Right lobe of liver (tissue), 6 donors: ENCODE measurements around the gene ZNF609. TPM values are rescaled to one million over a fixed set of nuclear protein-coding genes. Genes with fewer than 3 reads are reported as not detected.
"Not testable (repeated sequence)": the region's sequence is repeated elsewhere in the genome, so short reads cannot be mapped to it uniquely, and the experiment has no call there.

Experiments used
- ATAC-seq, 4 donors: fragments of 200-7000 bp; cut with Tn5 transposase; one replicate each; pipeline ENCODE4 v1.9.1; 2020; ENCODE audit warnings: mild to moderate bottlenecking in 4 of 4, moderate library complexity in 4 of 4
- DNase-seq, 3 donors: peaks; one replicate each; pipeline ENCODE4 v3.0.0-alpha.2; 2020
- H3K27ac ChIP-seq, 3 donors: fragments of 200-600 bp; one replicate each; pipeline ENCODE4 v1.8.0; 2022
- H3K27me3 ChIP-seq, 2 donors: fragments of 200-600 bp; one replicate each; pipeline ENCODE4 v1.8.0; 2022
- H3K36me3 ChIP-seq, 4 donors: fragments of 200-600 bp; sonication (generic) in 1 of 4; one replicate each; pipeline versions ENCODE4 v1.5.1 to v1.8.0; 2017 to 2022; ENCODE audit warnings: control low read depth in 1 of 4
- H3K4me1 ChIP-seq, 4 donors: fragments of 200-600 bp; sonication (generic) in 1 of 4; one replicate each; pipeline versions ENCODE4 v1.5.1 to v1.8.0; 2017 to 2022; ENCODE audit warnings: control low read depth in 1 of 4
- H3K4me3 ChIP-seq, 3 donors: fragments of 200-600 bp; one replicate each; pipeline ENCODE4 v1.8.0; 2022
- H3K9me3 ChIP-seq, 4 donors: fragments of 200-600 bp; sonication (generic) in 1 of 4; one replicate each; pipeline versions ENCODE4 v1.5.1 to v1.8.0; 2017 to 2022; ENCODE audit warnings: control low read depth in 1 of 4
- POLR2A ChIP-seq: fragments of 450-650 bp; IDR thresholded peaks from one replicate; pipeline ENCODE4 v1.6.1; 2017; ENCODE audit warnings: antibody characterized with exemption, mild to moderate bottlenecking
- WGBS: methylation state at CpG from one replicate; pipeline ENCODE4 v1.1.6; 2018; ENCODE audit warnings: low coverage, low lambda C conversion rate; ENCODE audit not compliant: insufficient coverage; ENCODE audit errors: missing lambda C conversion rate; 5-methylcytosine and 5-hydroxymethylcytosine counted together
- intact Hi-C, 2 donors: fragments of 100-400 bp; cut with DNase I; formaldehyde crosslinking; loops; one replicate each; pipeline versions ENCODE4 v1.11.2 to v1.14.1; 2022
- total RNA-seq, 6 experiments: library from RNA; depleted of rRNA in 2 of 6; stranded (reverse); fragments of >200 nt in 2 of 6; fragmentation: NEBNext Ultra II Directional in 3 of 6; extraction: Animal tissue kit (Norgen Biotek cat#: 25700) in 3 of 6; gene quantifications; one replicate each; pipeline versions ENCODE4 v1.1.0 to v1.2.4, GENCODE V29; 2016 to 2023
- TF ChIP-seq, protein P1 (sequence below), 4 donors: fragments of 200-600 bp in 3 of 4; fragments of 450-650 bp in 1 of 4; IDR thresholded peaks; one replicate each; pipeline versions ENCODE4 v1.5.1 to v1.8.0; 2016 to 2022; ENCODE audit warnings: antibody characterized with exemption in 4 of 4, mild to moderate bottlenecking in 2 of 4
- donor health status: DM: no; HTN: yes; CAD: no.
- donor health status: DM: no; HTN: no; CAD: no.
- donor health status: DM: no; HTN: no; CAD: no.
- donor health status: DM: no; HTN: yes; CAD: no.
- donor health status: DM: no; HTN: yes; CAD: no.

ZNF609 gene
- total RNA-seq, 6 experiments from 2014 or later: 10.7 to 16.1 (median 13.5) TPM

DNA sequence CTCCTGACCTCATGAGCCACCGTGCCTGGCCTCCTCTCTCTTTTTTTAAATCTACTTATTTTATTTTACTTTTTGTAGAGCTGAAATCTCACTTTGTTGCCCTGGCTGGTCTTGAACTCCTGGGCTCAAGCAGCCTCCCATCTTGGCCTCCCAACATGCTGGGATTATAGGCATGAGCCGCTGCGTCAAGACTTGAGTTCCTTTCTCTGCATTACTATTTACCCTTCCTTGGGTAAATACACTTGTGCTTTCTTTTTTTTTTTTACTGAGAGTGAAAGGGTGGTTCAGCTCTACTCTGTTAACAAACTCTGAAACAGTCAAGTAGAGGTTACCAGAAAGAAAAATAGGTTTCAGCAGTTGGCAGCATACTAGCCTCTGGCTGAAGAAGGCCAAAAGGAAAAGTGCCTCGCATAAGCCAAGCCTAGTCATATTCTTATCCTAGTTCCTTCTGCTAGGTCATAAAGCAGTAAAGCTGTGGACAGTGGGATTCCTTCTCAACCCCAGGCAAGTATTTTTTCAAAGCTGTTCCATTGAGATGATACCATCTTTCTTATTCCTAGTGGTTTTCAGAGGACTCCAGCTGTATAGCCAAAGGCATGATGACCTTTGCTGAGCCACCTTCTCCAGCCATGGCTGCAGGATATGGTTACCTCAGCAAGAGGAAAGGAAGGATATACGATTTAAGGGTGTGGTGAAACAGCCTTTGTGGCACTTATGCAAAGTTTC lies 179.9 kb downstream of the ZNF609 start:
- H3K36me3 ChIP-seq: no peaks in the 10 kb centered on the region
- peak overlapping the region in 1 of 3 donors; percentile 50 for H3K27ac ChIP-seq
- no peaks in the 10 kb centered on the region for H3K27me3 ChIP-seq
- ATAC-seq (peak; percentile 11 to 44 (median 30)), DNase-seq (no peak)
- H3K4me1 ChIP-seq: peaks cover 0 to 45% (median 15%) of the 10 kb centered on the region in 4 donors
- H3K9me3 ChIP-seq: no peaks in the 10 kb centered on the region
- 41% methylated on average over 5 of the region's 5 CpGs for WGBS
- TF ChIP-seq, protein P1, sequence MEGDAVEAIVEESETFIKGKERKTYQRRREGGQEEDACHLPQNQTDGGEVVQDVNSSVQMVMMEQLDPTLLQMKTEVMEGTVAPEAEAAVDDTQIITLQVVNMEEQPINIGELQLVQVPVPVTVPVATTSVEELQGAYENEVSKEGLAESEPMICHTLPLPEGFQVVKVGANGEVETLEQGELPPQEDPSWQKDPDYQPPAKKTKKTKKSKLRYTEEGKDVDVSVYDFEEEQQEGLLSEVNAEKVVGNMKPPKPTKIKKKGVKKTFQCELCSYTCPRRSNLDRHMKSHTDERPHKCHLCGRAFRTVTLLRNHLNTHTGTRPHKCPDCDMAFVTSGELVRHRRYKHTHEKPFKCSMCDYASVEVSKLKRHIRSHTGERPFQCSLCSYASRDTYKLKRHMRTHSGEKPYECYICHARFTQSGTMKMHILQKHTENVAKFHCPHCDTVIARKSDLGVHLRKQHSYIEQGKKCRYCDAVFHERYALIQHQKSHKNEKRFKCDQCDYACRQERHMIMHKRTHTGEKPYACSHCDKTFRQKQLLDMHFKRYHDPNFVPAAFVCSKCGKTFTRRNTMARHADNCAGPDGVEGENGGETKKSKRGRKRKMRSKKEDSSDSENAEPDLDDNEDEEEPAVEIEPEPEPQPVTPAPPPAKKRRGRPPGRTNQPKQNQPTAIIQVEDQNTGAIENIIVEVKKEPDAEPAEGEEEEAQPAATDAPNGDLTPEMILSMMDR (IDR thresholded peaks at IDR 0.05): no peak
- TF ChIP-seq POLR2A: no peak
- intact Hi-C loops: no loop called here
- H3K4me3 ChIP-seq: no peak overlapping the region

DNA sequence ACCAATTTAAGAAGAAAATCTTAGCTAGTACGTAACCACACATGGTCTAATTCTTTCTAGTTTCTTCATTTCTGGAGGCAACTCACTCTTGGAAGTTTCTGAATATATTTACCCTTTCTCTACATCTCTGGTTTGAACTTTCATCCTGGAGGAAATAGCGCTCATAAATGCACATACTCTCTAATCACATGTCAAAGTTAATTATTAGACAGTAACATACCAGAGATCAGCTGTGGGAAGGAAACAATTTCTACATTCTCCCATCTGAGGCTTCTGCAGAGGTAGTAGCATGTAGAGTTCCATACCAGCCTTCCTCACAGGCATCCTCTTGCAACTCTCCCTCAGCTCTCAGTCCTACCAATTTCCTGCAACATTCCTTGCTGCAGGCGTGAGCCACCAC lies 182.5 kb downstream of the ZNF609 start:
- intact Hi-C loops: no loop called here
- DNase-seq (no peak), ATAC-seq (peak; percentile 87 to 92 (median 91))
- Histone ChIP-seq H3K27me3 (no peaks in the 10 kb centered on the region), H3K27ac (peak overlapping the region in 2 of 3 donors; percentile 1 to 16), H3K4me1 (peaks cover 0 to 32% (median 11%) of the 10 kb centered on the region in 4 donors), H3K9me3 (no peaks in the 10 kb centered on the region), H3K4me3 (no peak overlapping the region), H3K36me3 (no peaks in the 10 kb centered on the region)
- TF ChIP-seq POLR2A: no peak
- TF ChIP-seq, protein P1 (IDR thresholded peaks at IDR 0.05): no peak
- 31% methylated on average over 3 of the region's 3 CpGs for WGBS

DNA sequence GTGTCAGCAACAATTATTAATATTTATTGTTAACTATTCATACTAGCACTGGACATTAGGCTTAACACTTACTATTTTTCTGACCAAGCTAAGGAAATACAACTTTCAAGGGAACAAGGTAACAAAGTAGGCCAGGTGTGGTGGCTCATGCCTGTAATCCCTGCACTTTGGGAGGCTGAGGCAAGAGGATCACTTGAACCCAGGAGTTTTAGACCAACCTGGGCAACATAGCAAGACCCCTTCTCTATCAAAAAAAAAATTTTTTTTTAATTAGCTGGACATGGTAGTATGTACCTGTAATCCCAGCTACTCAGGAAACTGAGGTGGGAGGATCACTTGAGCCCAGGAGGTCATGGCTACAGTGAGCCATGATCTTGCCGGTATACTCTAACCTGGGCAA lies 183.3 kb downstream of the ZNF609 start:
- no peaks in the 10 kb centered on the region for H3K27me3 ChIP-seq
- H3K4me1 ChIP-seq: peaks cover 0 to 32% (median 11%) of the 10 kb centered on the region in 4 donors
- peak overlapping the region in 1 of 3 donors; percentile 16 for H3K27ac ChIP-seq
- no peaks in the 10 kb centered on the region for H3K36me3 ChIP-seq
- TF ChIP-seq, protein P1 (IDR thresholded peaks at IDR 0.05): no peak
- TF ChIP-seq POLR2A: no peak
- no peak overlapping the region for H3K4me3 ChIP-seq
- DNase-seq (no peak), ATAC-seq (no peak)
- intact Hi-C loops: no loop called here
- no peaks in the 10 kb centered on the region for H3K9me3 ChIP-seq
- 100% methylated on average over 1 of the region's 1 CpG for WGBS

DNA sequence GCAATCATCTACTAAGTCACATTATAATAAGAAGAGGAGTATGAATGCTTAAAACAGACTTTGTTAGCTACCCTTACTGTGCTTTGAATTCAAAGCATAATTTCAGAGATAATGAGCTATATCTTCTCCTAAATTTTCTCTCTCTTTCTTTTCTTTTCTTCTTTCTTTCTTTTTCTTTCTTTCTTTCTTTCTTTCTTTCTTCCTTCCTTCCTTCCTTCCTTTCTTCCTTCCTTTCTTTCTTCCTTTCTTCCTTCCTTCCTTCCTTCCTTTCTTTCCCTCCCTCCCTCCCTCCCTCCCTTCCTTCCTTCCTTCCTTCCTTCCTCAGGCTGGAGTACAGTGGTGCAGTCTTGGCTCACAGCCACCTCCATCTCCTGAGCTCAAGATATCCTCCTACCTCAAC lies 184.4 kb downstream of the ZNF609 start:
- H3K4me3 ChIP-seq, intact Hi-C loops, H3K9me3 ChIP-seq, H3K27me3 ChIP-seq, DNase-seq, H3K27ac ChIP-seq, H3K36me3 ChIP-seq, ATAC-seq: not testable (repeated sequence)
- H3K4me1 ChIP-seq: peaks cover 0 to 29% (median 11%) of the 10 kb centered on the region in 4 donors

DNA sequence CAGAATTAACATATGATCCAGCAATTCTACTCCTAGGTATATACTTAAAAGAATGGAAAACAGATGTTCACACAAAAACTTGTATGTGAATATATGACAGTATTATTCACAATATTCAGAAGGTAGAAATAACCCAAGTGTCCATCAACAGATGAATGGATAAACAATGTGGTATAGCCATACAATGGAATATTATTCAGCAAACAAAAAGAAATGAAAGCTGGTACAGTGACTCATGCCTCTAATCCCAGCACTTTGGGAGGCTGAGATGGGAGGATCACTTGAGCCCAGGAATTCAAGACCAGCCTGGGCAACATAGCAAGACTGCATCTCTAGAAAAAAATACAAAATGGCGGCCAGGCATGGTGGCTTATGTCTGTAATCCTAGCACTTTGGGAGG lies 185.6 kb downstream of the ZNF609 start:
- H3K9me3 ChIP-seq: no peaks in the 10 kb centered on the region
- peaks cover 0 to 27% (median 10%) of the 10 kb centered on the region in 4 donors for H3K4me1 ChIP-seq
- DNase-seq (no peak), ATAC-seq (no peak)
- H3K36me3 ChIP-seq: no peaks in the 10 kb centered on the region
- no peak overlapping the region for H3K4me3 ChIP-seq
- H3K27ac ChIP-seq: no peak overlapping the region
- intact Hi-C loops: no loop called here
- H3K27me3 ChIP-seq: no peaks in the 10 kb centered on the region
- no peak for TF ChIP-seq POLR2A
- TF ChIP-seq, protein P1 (IDR thresholded peaks at IDR 0.05): no peak
- WGBS: no CpG with 5 or more reads among the region's 1 CpG
